Fibroblast of lung (primary cell): ENCODE results near the gene DIP2C.

Experiments used
- EZH2 ChIP-seq: IDR thresholded peaks from 2 replicates; pipeline ENCODE4 v1.5.1; 2012; ENCODE audit warnings: low read length, control low read depth, mild to moderate bottlenecking; ENCODE audit errors: missing control alignments
- TF ChIP-seq, protein P1 (sequence below), 2 donors: IDR thresholded peaks in 1 of 2; conservative IDR thresholded peaks in 1 of 2; 1 replicate in 1 of 2; 2 replicates in 1 of 2; pipeline ENCODE4 v1.5.1; 2011 to 2012; ENCODE audit warnings: low read length in 2 of 2, control low read depth in 1 of 2, inconsistent platforms in 1 of 2, low read depth in 1 of 2, mild to moderate bottlenecking in 1 of 2

DNA sequence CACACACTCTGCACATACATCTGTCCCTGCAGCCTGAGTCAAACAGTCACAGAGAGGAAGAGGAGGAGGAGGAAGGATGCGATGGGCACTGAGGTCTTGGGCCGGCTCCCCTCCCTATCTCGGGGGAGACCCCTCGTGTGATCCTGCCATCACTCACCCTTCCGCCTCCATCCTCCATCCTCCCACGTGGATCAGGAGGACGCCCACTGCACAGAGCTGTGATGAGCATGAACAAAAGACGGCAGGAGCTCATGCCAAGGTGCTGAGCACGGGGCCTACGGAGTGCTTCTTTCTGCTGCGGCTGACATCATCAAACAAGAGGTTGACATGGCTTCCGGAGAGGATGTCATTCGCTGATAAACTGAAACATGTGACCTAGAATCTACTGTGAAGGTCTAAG, 68.0 kb downstream of the DIP2C start:
- TF ChIP-seq, protein P1, sequence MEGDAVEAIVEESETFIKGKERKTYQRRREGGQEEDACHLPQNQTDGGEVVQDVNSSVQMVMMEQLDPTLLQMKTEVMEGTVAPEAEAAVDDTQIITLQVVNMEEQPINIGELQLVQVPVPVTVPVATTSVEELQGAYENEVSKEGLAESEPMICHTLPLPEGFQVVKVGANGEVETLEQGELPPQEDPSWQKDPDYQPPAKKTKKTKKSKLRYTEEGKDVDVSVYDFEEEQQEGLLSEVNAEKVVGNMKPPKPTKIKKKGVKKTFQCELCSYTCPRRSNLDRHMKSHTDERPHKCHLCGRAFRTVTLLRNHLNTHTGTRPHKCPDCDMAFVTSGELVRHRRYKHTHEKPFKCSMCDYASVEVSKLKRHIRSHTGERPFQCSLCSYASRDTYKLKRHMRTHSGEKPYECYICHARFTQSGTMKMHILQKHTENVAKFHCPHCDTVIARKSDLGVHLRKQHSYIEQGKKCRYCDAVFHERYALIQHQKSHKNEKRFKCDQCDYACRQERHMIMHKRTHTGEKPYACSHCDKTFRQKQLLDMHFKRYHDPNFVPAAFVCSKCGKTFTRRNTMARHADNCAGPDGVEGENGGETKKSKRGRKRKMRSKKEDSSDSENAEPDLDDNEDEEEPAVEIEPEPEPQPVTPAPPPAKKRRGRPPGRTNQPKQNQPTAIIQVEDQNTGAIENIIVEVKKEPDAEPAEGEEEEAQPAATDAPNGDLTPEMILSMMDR (conservative IDR thresholded peaks at IDR 0.05 in 1 of 2, IDR thresholded peaks at IDR 0.05 in 1 of 2; ENCODE audit: low read depth in 1 of 2, low read length in 2 of 2): no peak
- TF ChIP-seq EZH2: no peak
